ENCODE measurements around the gene TMEM245.

The TMEM245 gene

DNA sequence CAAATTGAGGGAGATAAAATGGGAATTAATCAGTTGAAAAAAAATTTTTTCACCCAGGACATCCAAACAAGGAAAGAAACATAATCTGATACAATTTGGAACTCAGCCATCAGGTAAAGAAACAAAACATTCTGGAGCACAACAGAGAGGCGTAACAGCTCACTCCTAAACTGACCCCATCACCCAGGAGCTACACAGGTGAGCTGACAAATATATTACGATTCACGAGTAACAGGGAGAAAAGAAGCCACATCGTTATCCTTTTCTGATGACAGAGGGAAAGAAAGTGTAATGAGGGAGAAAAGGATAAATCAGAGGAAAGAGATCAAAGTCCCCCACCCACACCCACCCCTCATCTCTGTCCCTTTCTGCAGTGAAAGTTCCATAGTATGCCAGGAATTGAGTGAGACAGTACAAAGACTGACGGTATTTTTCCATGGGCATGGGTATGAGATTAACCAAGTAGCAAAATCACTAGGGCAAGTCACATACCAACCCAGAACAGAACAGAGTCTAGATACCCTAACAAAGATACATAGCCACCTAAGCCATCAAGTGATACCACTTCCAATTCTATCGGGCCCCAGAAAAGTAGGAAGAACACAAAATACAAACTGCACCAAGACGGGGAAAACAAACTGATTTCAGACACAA is 45.4 kb downstream of the TMEM245 start:
- TF ChIP-seq, protein P1, sequence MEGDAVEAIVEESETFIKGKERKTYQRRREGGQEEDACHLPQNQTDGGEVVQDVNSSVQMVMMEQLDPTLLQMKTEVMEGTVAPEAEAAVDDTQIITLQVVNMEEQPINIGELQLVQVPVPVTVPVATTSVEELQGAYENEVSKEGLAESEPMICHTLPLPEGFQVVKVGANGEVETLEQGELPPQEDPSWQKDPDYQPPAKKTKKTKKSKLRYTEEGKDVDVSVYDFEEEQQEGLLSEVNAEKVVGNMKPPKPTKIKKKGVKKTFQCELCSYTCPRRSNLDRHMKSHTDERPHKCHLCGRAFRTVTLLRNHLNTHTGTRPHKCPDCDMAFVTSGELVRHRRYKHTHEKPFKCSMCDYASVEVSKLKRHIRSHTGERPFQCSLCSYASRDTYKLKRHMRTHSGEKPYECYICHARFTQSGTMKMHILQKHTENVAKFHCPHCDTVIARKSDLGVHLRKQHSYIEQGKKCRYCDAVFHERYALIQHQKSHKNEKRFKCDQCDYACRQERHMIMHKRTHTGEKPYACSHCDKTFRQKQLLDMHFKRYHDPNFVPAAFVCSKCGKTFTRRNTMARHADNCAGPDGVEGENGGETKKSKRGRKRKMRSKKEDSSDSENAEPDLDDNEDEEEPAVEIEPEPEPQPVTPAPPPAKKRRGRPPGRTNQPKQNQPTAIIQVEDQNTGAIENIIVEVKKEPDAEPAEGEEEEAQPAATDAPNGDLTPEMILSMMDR (IDR thresholded peaks at IDR 0.05; ENCODE audit: low read depth, low read length, poor library complexity, severe bottlenecking), result no peak
- no peak for TF ChIP-seq EZH2phosphoT487 (IDR thresholded peaks at IDR 0.05; ENCODE audit: borderline replicate concordance, low read length)
- Histone ChIP-seq H3K4me2 (ENCODE audit: low read length) (no peak overlapping the region), H4K20me1 (ENCODE audit: control insufficient read depth, insufficient read depth, low read depth, low read length) (no peaks in the 10 kb centered on the region), H3F3A (ENCODE audit: control insufficient read depth, insufficient read depth) (no peaks in the 10 kb centered on the region), H3K36me3 (ENCODE audit: control insufficient read depth, low read length) (peaks cover 65% of the 10 kb centered on the region), H3K27ac (ENCODE audit: low read depth, low read length) (no peak overlapping the region), H3K4me3 (ENCODE audit: low read length) (no peak overlapping the region), H3K9me2 (replicated peaks; ENCODE audit: control insufficient read depth, low read length) (no peaks in the 10 kb centered on the region), H3K27me3 (ENCODE audit: control insufficient read depth, low read length) (no peaks in the 10 kb centered on the region), H3K79me2 (ENCODE audit: control insufficient read depth, low read length) (no peaks in the 10 kb centered on the region), H3K9me3 (ENCODE audit: control insufficient read depth, insufficient read depth, low read length) (no peaks in the 10 kb centered on the region), H3K4me1 (ENCODE audit: control insufficient read depth, low read length) (no peaks in the 10 kb centered on the region)

DNA sequence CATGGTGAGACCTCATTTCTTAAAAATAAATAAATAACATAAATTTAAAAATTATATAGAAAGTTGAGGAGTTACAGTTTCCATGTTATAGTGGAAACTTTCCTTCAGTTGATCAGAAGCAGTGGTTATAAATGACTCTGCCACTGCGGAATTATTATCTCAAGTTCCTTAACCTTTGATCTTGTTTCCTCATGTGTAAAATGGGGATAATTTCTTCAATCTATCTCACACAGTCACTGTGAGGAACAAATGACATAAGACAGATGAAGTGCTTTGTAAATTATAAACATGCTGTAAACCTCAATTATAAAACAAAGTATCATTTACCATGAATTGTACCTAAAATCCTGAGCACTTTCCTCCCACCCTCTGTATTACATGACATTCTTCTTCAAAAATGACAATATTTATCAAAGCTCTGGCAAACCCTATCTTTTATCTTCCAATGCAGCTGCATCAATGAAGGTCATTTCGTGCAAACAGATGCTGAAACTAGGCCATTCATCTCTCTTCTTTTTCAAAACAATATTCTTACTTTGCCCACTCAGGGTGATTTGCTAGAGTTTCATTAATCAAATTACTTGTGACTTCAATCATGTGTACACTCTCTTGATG is 46.8 kb downstream of the TMEM245 start:
- H3K9me2 ChIP-seq (replicated peaks; ENCODE audit: control insufficient read depth, low read length), result no peaks in the 10 kb centered on the region
- no peaks in the 10 kb centered on the region for H3K27me3 ChIP-seq (ENCODE audit: control insufficient read depth, low read length)
- no peaks in the 10 kb centered on the region for H3K9me3 ChIP-seq (ENCODE audit: control insufficient read depth, insufficient read depth, low read length)
- peaks cover 62% of the 10 kb centered on the region for H3K36me3 ChIP-seq (ENCODE audit: control insufficient read depth, low read length)
- no peak for TF ChIP-seq EZH2phosphoT487 (IDR thresholded peaks at IDR 0.05; ENCODE audit: borderline replicate concordance, low read length)
- TF ChIP-seq, protein P1 (IDR thresholded peaks at IDR 0.05; ENCODE audit: low read depth, low read length, poor library complexity, severe bottlenecking), result no peak
- H4K20me1 ChIP-seq (ENCODE audit: control insufficient read depth, insufficient read depth, low read depth, low read length), result no peaks in the 10 kb centered on the region
- H3K4me3 ChIP-seq (ENCODE audit: low read length), result no peak overlapping the region
- no peaks in the 10 kb centered on the region for H3K4me1 ChIP-seq (ENCODE audit: control insufficient read depth, low read length)
- no peaks in the 10 kb centered on the region for H3K79me2 ChIP-seq (ENCODE audit: control insufficient read depth, low read length)
- no peaks in the 10 kb centered on the region for H3F3A ChIP-seq (ENCODE audit: control insufficient read depth, insufficient read depth)
- H3K27ac ChIP-seq (ENCODE audit: low read depth, low read length), result no peak overlapping the region
- no peak overlapping the region for H3K4me2 ChIP-seq (ENCODE audit: low read length)

DNA sequence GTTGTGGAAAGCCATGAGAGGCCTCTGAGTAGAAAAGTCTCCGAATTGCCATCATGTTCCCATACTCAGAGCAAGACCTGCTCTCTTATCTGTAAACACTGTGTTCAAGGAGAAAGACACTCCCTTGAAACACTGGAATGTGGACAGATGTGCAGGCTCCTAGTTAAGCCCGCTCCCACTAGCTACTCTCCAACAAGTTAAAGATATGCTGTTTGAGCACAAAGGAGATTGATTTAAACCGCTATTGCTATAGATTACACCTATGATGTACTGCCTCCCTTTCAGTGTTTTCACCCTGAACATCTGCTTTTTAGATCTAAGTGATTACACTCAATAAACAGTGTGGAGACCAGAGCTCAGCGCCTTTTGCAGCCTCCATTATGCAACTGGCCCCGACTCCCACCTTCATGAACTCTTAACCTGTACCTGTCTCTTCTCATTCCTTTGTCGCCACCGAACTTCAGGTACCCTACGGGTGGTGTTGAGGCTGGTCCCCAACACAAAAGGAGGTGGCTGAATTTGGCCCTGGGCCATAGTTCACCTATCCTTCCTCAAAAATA is 47.5 kb downstream of the TMEM245 start:
- Histone ChIP-seq H3K79me2 (ENCODE audit: control insufficient read depth, low read length) (no peaks in the 10 kb centered on the region), H3K27me3 (ENCODE audit: control insufficient read depth, low read length) (no peaks in the 10 kb centered on the region), H3K4me3 (ENCODE audit: low read length) (no peak overlapping the region), H3K27ac (ENCODE audit: low read depth, low read length) (no peak overlapping the region), H4K20me1 (ENCODE audit: control insufficient read depth, insufficient read depth, low read depth, low read length) (no peaks in the 10 kb centered on the region), H3K36me3 (ENCODE audit: control insufficient read depth, low read length) (peaks cover 62% of the 10 kb centered on the region), H3K9me2 (replicated peaks; ENCODE audit: control insufficient read depth, low read length) (no peaks in the 10 kb centered on the region), H3K4me2 (ENCODE audit: low read length) (no peak overlapping the region), H3F3A (ENCODE audit: control insufficient read depth, insufficient read depth) (no peaks in the 10 kb centered on the region), H3K4me1 (ENCODE audit: control insufficient read depth, low read length) (no peaks in the 10 kb centered on the region), H3K9me3 (ENCODE audit: control insufficient read depth, insufficient read depth, low read length) (no peaks in the 10 kb centered on the region)
- TF ChIP-seq EZH2phosphoT487 (IDR thresholded peaks at IDR 0.05; ENCODE audit: borderline replicate concordance, low read length), result no peak
- TF ChIP-seq, protein P1 (IDR thresholded peaks at IDR 0.05; ENCODE audit: low read depth, low read length, poor library complexity, severe bottlenecking), result no peak

All from DOHH2 (cell line).